Hepatocyte (in vitro differentiated cells): Measurements from ENCODE around the gene RNF227. TPM values are rescaled to one million over a fixed set of nuclear protein-coding genes. Genes with fewer than 3 reads are reported as not detected.

Experiments used
- DNase-seq: peaks from one replicate; pipeline ENCODE4 v3.0.0-alpha.2; 2016; ENCODE audit warnings: low spot score
- H2AFZ ChIP-seq: fragments of 200-600 bp; sonication (generic); 2 replicates; pipeline ENCODE4 v1.6.0; 2016; ENCODE audit warnings: antibody characterized with exemption, mild to moderate bottlenecking
- H3K27ac ChIP-seq: fragments of 200-600 bp; sonication (generic); 2 replicates; pipeline ENCODE4 v1.5.1; 2016; ENCODE audit warnings: mild to moderate bottlenecking
- H3K27me3 ChIP-seq: fragments of 200-600 bp; sonication (generic); 2 replicates; pipeline ENCODE4 v1.6.1; 2016
- H3K36me3 ChIP-seq: fragments of 200-600 bp; sonication (generic); replicated peaks from 2 replicates; pipeline ENCODE4 v1.5.1; 2016; ENCODE audit warnings: low read depth; ENCODE audit not compliant: insufficient read depth
- H3K4me1 ChIP-seq: fragments of 200-600 bp; sonication (generic); 2 replicates; pipeline ENCODE4 v1.5.1; 2016; ENCODE audit warnings: mild to moderate bottlenecking, moderate library complexity; ENCODE audit not compliant: insufficient read depth
- H3K4me2 ChIP-seq: fragments of 200-600 bp; sonication (generic); 2 replicates; pipeline ENCODE4 v1.6.0; 2016
- H3K4me3 ChIP-seq: fragments of 200-600 bp; sonication (generic); 2 replicates; pipeline ENCODE4 v1.5.1; 2016; ENCODE audit warnings: mild to moderate bottlenecking
- H3K79me2 ChIP-seq: fragments of 200-600 bp; sonication (generic); 2 replicates; pipeline ENCODE4 v1.6.0; 2017; ENCODE audit warnings: mild to moderate bottlenecking
- H3K9me2 ChIP-seq: fragments of 200-600 bp; sonication (generic); replicated peaks from 2 replicates; pipeline ENCODE4 v1.6.0; 2017; ENCODE audit warnings: mild to moderate bottlenecking; ENCODE audit not compliant: insufficient read depth
- H3K9me3 ChIP-seq: fragments of 200-600 bp; sonication (generic); 2 replicates; pipeline ENCODE4 v1.5.1; 2016; ENCODE audit warnings: low read depth, mild to moderate bottlenecking
- H4K20me1 ChIP-seq: fragments of 200-600 bp; sonication (generic); 2 replicates; pipeline ENCODE4 v1.6.0; 2016; ENCODE audit warnings: mild to moderate bottlenecking; ENCODE audit not compliant: insufficient read depth, poor library complexity, severe bottlenecking
- CTCF ChIP-seq: fragments of 200-600 bp; sonication (generic); IDR thresholded peaks from 2 replicates; pipeline ENCODE4 v1.5.1; 2016; ENCODE audit warnings: antibody characterized with exemption, mild to moderate bottlenecking; ENCODE audit not compliant: poor library complexity
- EZH2 ChIP-seq: fragments of 200-600 bp; sonication (generic); IDR thresholded peaks from 2 replicates; pipeline ENCODE4 v1.6.1; 2016; ENCODE audit warnings: antibody characterized with exemption, mild to moderate bottlenecking, borderline replicate concordance
- EZH2phosphoT487 ChIP-seq: fragments of 200-600 bp; sonication (generic); IDR thresholded peaks from one replicate; pipeline ENCODE4 v1.6.1; 2018; ENCODE audit warnings: antibody characterized with exemption, mild to moderate bottlenecking, low read depth, moderate library complexity; ENCODE audit not compliant: unreplicated experiment, severe bottlenecking
- WGBS: methylation state at CpG from one replicate; pipeline ENCODE4 v1.1.6; 2016; ENCODE audit warnings: low lambda C conversion rate; ENCODE audit errors: missing lambda C conversion rate; 5-methylcytosine and 5-hydroxymethylcytosine counted together
- polyA plus RNA-seq: library from polyadenylated mRNA; unstranded; fragments of >200 nt; fragmentation: Nextera tagmentation; extraction: Ambion mirVana; gene quantifications from 2 replicates; pipeline ENCODE4 v1.2.1, GENCODE V29; 2016
- total RNA-seq: library from RNA; depleted of rRNA; stranded (reverse); fragments of >200 nt; gene quantifications from 2 replicates; pipeline ENCODE4 v1.2.3, GENCODE V29; 2014

The RNF227 gene
- total and polyA plus RNA-seq, 2 experiments from 2014 or later: 2.5 to 3.5 TPM

- Histone ChIP-seq H3K27ac (no peak overlapping the region), H3K4me2 (no peak overlapping the region), H3K27me3 (no peaks in the 10 kb centered on the region), H3K36me3 (no peaks in the 10 kb centered on the region), H3K4me3 (no peak overlapping the region), H2AFZ (no peak overlapping the region), H3K9me2 (no peaks in the 10 kb centered on the region), H3K9me3 (no peaks in the 10 kb centered on the region), H4K20me1 (no peaks in the 10 kb centered on the region), H3K79me2 (peaks cover 14% of the 10 kb centered on the region), H3K4me1 (peaks cover 12% of the 10 kb centered on the region)
- no peak for TF ChIP-seq EZH2phosphoT487
- no peak for TF ChIP-seq EZH2
- no peak for TF ChIP-seq CTCF
- DNase-seq: no peak
- 87% methylated on average over 3 of the region's 3 CpGs for WGBS
Measured at GRCh38 chr17:7927596-7927995, 11.5 kb upstream of the RNF227 start.

- Histone ChIP-seq H3K79me2 (no peaks in the 10 kb centered on the region), H3K27me3 (no peaks in the 10 kb centered on the region), H3K4me3 (peak overlapping the region; percentile 52), H3K4me2 (peak overlapping the region; percentile 94), H3K4me1 (peaks cover 7% of the 10 kb centered on the region), H3K27ac (peak overlapping the region; percentile 49), H2AFZ (peak overlapping the region; percentile 79), H3K36me3 (no peaks in the 10 kb centered on the region), H3K9me3 (no peaks in the 10 kb centered on the region), H3K9me2 (no peaks in the 10 kb centered on the region), H4K20me1 (no peaks in the 10 kb centered on the region)
- DNase-seq: peak; percentile 91
- TF ChIP-seq CTCF (peak; percentile 12), EZH2 (no peak), EZH2phosphoT487 (no peak)
- WGBS: 33% methylated on average over 33 of the region's 45 CpGs
Measured at GRCh38 chr17:7922845-7923628, 6.9 kb upstream of the RNF227 start.

- Histone ChIP-seq H3K4me2 (peak overlapping the region; percentile 94), H3K9me2 (no peaks in the 10 kb centered on the region), H3K4me1 (peaks cover 7% of the 10 kb centered on the region), H3K4me3 (no peak overlapping the region), H3K27ac (peak overlapping the region; percentile 49), H2AFZ (peak overlapping the region; percentile 79), H3K36me3 (no peaks in the 10 kb centered on the region), H3K9me3 (no peaks in the 10 kb centered on the region), H3K79me2 (no peaks in the 10 kb centered on the region), H3K27me3 (no peaks in the 10 kb centered on the region), H4K20me1 (no peaks in the 10 kb centered on the region)
- no peak for DNase-seq
- TF ChIP-seq EZH2phosphoT487 (no peak), EZH2 (no peak), CTCF (no peak)
- 51% methylated on average over 16 of the region's 16 CpGs for WGBS
Measured at GRCh38 chr17:7922269-7922844, 6.3 kb upstream of the RNF227 start.
